Chondrocyte (in vitro differentiated cells): ENCODE results near the gene COX6B1. TPM values are rescaled to one million over a fixed set of nuclear protein-coding genes. Genes with fewer than 3 reads are reported as not detected.
A peak's percentile ranks its signal among the peaks of the same experiment; 100 is the strongest.

Experiments
- DNase-seq: peaks from one replicate; pipeline ENCODE4 v3.0.0; 2021; ENCODE audit warnings: mixed read lengths, low spot score
- H3K27ac Mint-ChIP-seq: one replicate; pipeline ENCODE4 v1.8.0; 2021; ENCODE audit warnings: mild to moderate bottlenecking, moderate library complexity, mixed read lengths; ENCODE audit not compliant: unreplicated experiment
- H3K27me3 Mint-ChIP-seq: 2 replicates; pipeline ENCODE4 v1.8.0; 2021; ENCODE audit warnings: low read depth, mixed read lengths
- H3K36me3 Mint-ChIP-seq: 2 replicates; pipeline ENCODE4 v1.8.0; 2021; ENCODE audit warnings: low read depth, mixed read lengths
- H3K4me1 Mint-ChIP-seq: 2 replicates; pipeline ENCODE4 v1.8.0; 2021; ENCODE audit warnings: low read depth, mild to moderate bottlenecking, mixed read lengths
- H3K4me3 Mint-ChIP-seq: one replicate; pipeline ENCODE4 v1.8.0; 2021; ENCODE audit warnings: mild to moderate bottlenecking, moderate library complexity, mixed read lengths; ENCODE audit not compliant: unreplicated experiment
- H3K9me3 Mint-ChIP-seq: 2 replicates; pipeline ENCODE4 v1.8.0; 2021; ENCODE audit warnings: low read depth, mixed read lengths
- CTCF ChIP-seq: fragments of 200-600 bp; sonication (generic); IDR thresholded peaks from 2 replicates; pipeline ENCODE4 v1.5.0; 2021; ENCODE audit warnings: antibody characterized with exemption, mild to moderate bottlenecking, moderate library complexity
- total RNA-seq: library from RNA; stranded (reverse); gene quantifications from 3 replicates; pipeline ENCODE4 v1.2.1, GENCODE V29; 2021

Gene COX6B1
- total RNA-seq, 1 donor from 2014 or later, result 266 TPM

- no peak for TF ChIP-seq CTCF
- H3K9me3 Mint-ChIP-seq, result no peaks in the 10 kb centered on the region
- H3K36me3 Mint-ChIP-seq, result peaks cover 32% of the 10 kb centered on the region
- no peaks in the 10 kb centered on the region for H3K27me3 Mint-ChIP-seq
- no peak overlapping the region for H3K27ac Mint-ChIP-seq
- H3K4me1 Mint-ChIP-seq, result no peaks in the 10 kb centered on the region
- DNase-seq, result no peak
- H3K4me3 Mint-ChIP-seq, result no peak overlapping the region
Measured at GRCh38 chr19:35656700-35657099, 8.6 kb downstream of the COX6B1 start.

- peak; percentile 21 for TF ChIP-seq CTCF
- Mint-ChIP-seq H3K36me3 (peaks cover 32% of the 10 kb centered on the region), H3K4me1 (no peaks in the 10 kb centered on the region), H3K27me3 (no peaks in the 10 kb centered on the region), H3K4me3 (no peak overlapping the region), H3K27ac (no peak overlapping the region), H3K9me3 (no peaks in the 10 kb centered on the region)
- no peak for DNase-seq
Measured at GRCh38 chr19:35657904-35658700, 10.0 kb downstream of the COX6B1 start.

GRCh38 chr19:35661995-35662340 is 13.8 kb downstream of the COX6B1 start:
- no peak for TF ChIP-seq CTCF
- no peak overlapping the region for H3K4me3 Mint-ChIP-seq
- no peak overlapping the region for H3K27ac Mint-ChIP-seq
- no peaks in the 10 kb centered on the region for H3K4me1 Mint-ChIP-seq
- H3K36me3 Mint-ChIP-seq, result peaks cover 22% of the 10 kb centered on the region
- DNase-seq, result no peak
- H3K9me3 Mint-ChIP-seq, result no peaks in the 10 kb centered on the region
- H3K27me3 Mint-ChIP-seq, result no peaks in the 10 kb centered on the region

GRCh38 chr19:35663981-35664380 is 15.9 kb downstream of the COX6B1 start:
- Mint-ChIP-seq H3K4me3 (no peak overlapping the region), H3K27ac (no peak overlapping the region), H3K9me3 (no peaks in the 10 kb centered on the region), H3K4me1 (no peaks in the 10 kb centered on the region), H3K27me3 (peaks cover 1% of the 10 kb centered on the region), H3K36me3 (peaks cover 14% of the 10 kb centered on the region)
- no peak for DNase-seq
- no peak for TF ChIP-seq CTCF

- H3K36me3 Mint-ChIP-seq, result peaks cover 10% of the 10 kb centered on the region
- no peak for TF ChIP-seq CTCF
- no peaks in the 10 kb centered on the region for H3K9me3 Mint-ChIP-seq
- H3K27ac Mint-ChIP-seq, result no peak overlapping the region
- H3K4me3 Mint-ChIP-seq, result no peak overlapping the region
- no peaks in the 10 kb centered on the region for H3K4me1 Mint-ChIP-seq
- H3K27me3 Mint-ChIP-seq, result peaks cover 10% of the 10 kb centered on the region
- no peak for DNase-seq
Measured at GRCh38 chr19:35665157-35665556, 17.0 kb downstream of the COX6B1 start.
